Measurements from ENCODE around the gene CAPS. TPM values are rescaled to one million over a fixed set of nuclear protein-coding genes. Genes with fewer than 3 reads are reported as not detected.

The CAPS gene
- total RNA-seq, 2 donors from 2014 or later: 7.6 to 8.6 TPM

- no peak for DNase-seq (ENCODE audit: low spot score)
- Mint-ChIP-seq H3K27ac (no peak overlapping the region), H3K4me1 (ENCODE audit: low read depth in 2 of 2) (no peaks in the 10 kb centered on the region), H3K27me3 (no peaks in the 10 kb centered on the region), H3K4me3 (no peak overlapping the region), H3K36me3 (no peaks in the 10 kb centered on the region), H3K9me3 (no peaks in the 10 kb centered on the region)
- ATAC-seq: no peak
Measured at GRCh38 chr19:5914358-5914774, 312 bp downstream of the CAPS start.

GRCh38 chr19:5914946-5915781 lies 1.1 kb downstream of the CAPS start:
- Mint-ChIP-seq H3K27me3 (no peaks in the 10 kb centered on the region), H3K36me3 (no peaks in the 10 kb centered on the region), H3K4me1 (ENCODE audit: low read depth in 2 of 2) (no peaks in the 10 kb centered on the region), H3K27ac (no peak overlapping the region), H3K4me3 (no peak overlapping the region), H3K9me3 (no peaks in the 10 kb centered on the region)
- DNase-seq (ENCODE audit: low spot score) (no peak), ATAC-seq (no peak)

- Mint-ChIP-seq H3K9me3 (no peaks in the 10 kb centered on the region), H3K36me3 (no peaks in the 10 kb centered on the region), H3K27me3 (no peaks in the 10 kb centered on the region), H3K4me1 (ENCODE audit: low read depth in 2 of 2) (no peaks in the 10 kb centered on the region), H3K4me3 (no peak overlapping the region), H3K27ac (no peak overlapping the region)
- DNase-seq (ENCODE audit: low spot score) (no peak), ATAC-seq (no peak)
Measured at GRCh38 chr19:5915782-5916165, 1.7 kb downstream of the CAPS start.

- H3K27me3 Mint-ChIP-seq: no peaks in the 10 kb centered on the region
- no peak for DNase-seq (ENCODE audit: low spot score)
- no peak for ATAC-seq
- H3K9me3 Mint-ChIP-seq: no peaks in the 10 kb centered on the region
- no peaks in the 10 kb centered on the region for H3K36me3 Mint-ChIP-seq
- H3K27ac Mint-ChIP-seq: no peak overlapping the region
- no peak overlapping the region for H3K4me3 Mint-ChIP-seq
- H3K4me1 Mint-ChIP-seq (ENCODE audit: low read depth in 2 of 2): no peaks in the 10 kb centered on the region
Measured at GRCh38 chr19:5916181-5916708, 2.2 kb downstream of the CAPS start.

GRCh38 chr19:5917431-5918107 lies 3.5 kb downstream of the CAPS start:
- Mint-ChIP-seq H3K4me1 (ENCODE audit: low read depth in 2 of 2) (no peaks in the 10 kb centered on the region), H3K27me3 (no peaks in the 10 kb centered on the region), H3K9me3 (no peaks in the 10 kb centered on the region), H3K27ac (no peak overlapping the region), H3K36me3 (no peaks in the 10 kb centered on the region), H3K4me3 (no peak overlapping the region)
- no peak for DNase-seq (ENCODE audit: low spot score)
- no peak for ATAC-seq

GRCh38 chr19:5918463-5919079 lies 4.5 kb downstream of the CAPS start:
- ATAC-seq (no peak), DNase-seq (ENCODE audit: low spot score) (no peak)
- H3K27ac Mint-ChIP-seq: no peak overlapping the region
- H3K27me3 Mint-ChIP-seq: no peaks in the 10 kb centered on the region
- H3K9me3 Mint-ChIP-seq: no peaks in the 10 kb centered on the region
- H3K4me1 Mint-ChIP-seq (ENCODE audit: low read depth in 2 of 2): no peaks in the 10 kb centered on the region
- no peaks in the 10 kb centered on the region for H3K36me3 Mint-ChIP-seq
- H3K4me3 Mint-ChIP-seq: no peak overlapping the region

GRCh38 chr19:5921516-5922160 lies 7.6 kb downstream of the CAPS start:
- Mint-ChIP-seq H3K4me3 (no peak overlapping the region), H3K4me1 (ENCODE audit: low read depth in 2 of 2) (no peaks in the 10 kb centered on the region), H3K36me3 (no peaks in the 10 kb centered on the region), H3K27ac (no peak overlapping the region), H3K9me3 (no peaks in the 10 kb centered on the region), H3K27me3 (no peaks in the 10 kb centered on the region)
- no peak for DNase-seq (ENCODE audit: low spot score)
- ATAC-seq: no peak

GRCh38 chr19:5922161-5922545 lies 8.1 kb downstream of the CAPS start:
- DNase-seq (ENCODE audit: low spot score): no peak
- H3K4me3 Mint-ChIP-seq: no peak overlapping the region
- H3K9me3 Mint-ChIP-seq: no peaks in the 10 kb centered on the region
- no peaks in the 10 kb centered on the region for H3K4me1 Mint-ChIP-seq (ENCODE audit: low read depth in 2 of 2)
- H3K27me3 Mint-ChIP-seq: no peaks in the 10 kb centered on the region
- H3K36me3 Mint-ChIP-seq: no peaks in the 10 kb centered on the region
- no peak for ATAC-seq
- H3K27ac Mint-ChIP-seq: no peak overlapping the region

- H3K4me1 Mint-ChIP-seq (ENCODE audit: low read depth in 2 of 2): no peaks in the 10 kb centered on the region
- H3K4me3 Mint-ChIP-seq: no peak overlapping the region
- DNase-seq (ENCODE audit: low spot score) (no peak), ATAC-seq (no peak)
- no peaks in the 10 kb centered on the region for H3K9me3 Mint-ChIP-seq
- no peak overlapping the region for H3K27ac Mint-ChIP-seq
- H3K27me3 Mint-ChIP-seq: no peaks in the 10 kb centered on the region
- H3K36me3 Mint-ChIP-seq: peaks cover 7% of the 10 kb centered on the region
Measured at GRCh38 chr19:5923356-5923755, 9.3 kb downstream of the CAPS start.

- no peaks in the 10 kb centered on the region for H3K9me3 Mint-ChIP-seq
- H3K27me3 Mint-ChIP-seq: no peaks in the 10 kb centered on the region
- no peak overlapping the region for H3K4me3 Mint-ChIP-seq
- H3K36me3 Mint-ChIP-seq: peaks cover 11% of the 10 kb centered on the region
- no peaks in the 10 kb centered on the region for H3K4me1 Mint-ChIP-seq (ENCODE audit: low read depth in 2 of 2)
- ATAC-seq (no peak), DNase-seq (ENCODE audit: low spot score) (no peak)
- H3K27ac Mint-ChIP-seq: no peak overlapping the region
Measured at GRCh38 chr19:5925830-5926427, 11.9 kb downstream of the CAPS start.

GRCh38 chr19:5926641-5927440 lies 12.8 kb downstream of the CAPS start:
- Mint-ChIP-seq H3K27me3 (no peaks in the 10 kb centered on the region), H3K27ac (no peak overlapping the region), H3K4me1 (ENCODE audit: low read depth in 2 of 2) (no peaks in the 10 kb centered on the region), H3K4me3 (no peak overlapping the region), H3K36me3 (peaks cover 11% of the 10 kb centered on the region), H3K9me3 (no peaks in the 10 kb centered on the region)
- ATAC-seq: no peak
- no peak for DNase-seq (ENCODE audit: low spot score)

GRCh38 chr19:5927441-5927821 lies 13.4 kb downstream of the CAPS start:
- DNase-seq (ENCODE audit: low spot score) (no peak), ATAC-seq (no peak)
- Mint-ChIP-seq H3K9me3 (no peaks in the 10 kb centered on the region), H3K4me3 (no peak overlapping the region), H3K36me3 (peaks cover 11% of the 10 kb centered on the region), H3K4me1 (ENCODE audit: low read depth in 2 of 2) (no peaks in the 10 kb centered on the region), H3K27me3 (no peaks in the 10 kb centered on the region), H3K27ac (no peak overlapping the region)

GRCh38 chr19:5929179-5929578 lies 15.1 kb downstream of the CAPS start:
- peaks cover 11% of the 10 kb centered on the region for H3K36me3 Mint-ChIP-seq
- ATAC-seq (no peak), DNase-seq (ENCODE audit: low spot score) (no peak)
- no peaks in the 10 kb centered on the region for H3K9me3 Mint-ChIP-seq
- H3K27me3 Mint-ChIP-seq: no peaks in the 10 kb centered on the region
- H3K27ac Mint-ChIP-seq: no peak overlapping the region
- H3K4me3 Mint-ChIP-seq: no peak overlapping the region
- peaks cover 0 to 3% of the 10 kb centered on the region in 2 donors for H3K4me1 Mint-ChIP-seq (ENCODE audit: low read depth in 2 of 2)
